Retinal pigment epithelial cell (primary cell): Measurements from ENCODE around the gene CROCC2.

Source experiments
- DNase-seq: peaks from one replicate; pipeline ENCODE4 v3.0.0-alpha.2; 2010; ENCODE audit warnings: low read depth
- H3K4me3 ChIP-seq: 2 replicates; pipeline ENCODE4 v1.5.1; 2011; ENCODE audit warnings: mild to moderate bottlenecking, low read length, control low read depth, moderate library complexity
- TF ChIP-seq, protein P1 (sequence below): conservative IDR thresholded peaks from 2 replicates; pipeline ENCODE4 v1.5.1; 2011; ENCODE audit warnings: low read depth, low read length, control low read depth, inconsistent platforms

Gene CROCC2

DNA sequence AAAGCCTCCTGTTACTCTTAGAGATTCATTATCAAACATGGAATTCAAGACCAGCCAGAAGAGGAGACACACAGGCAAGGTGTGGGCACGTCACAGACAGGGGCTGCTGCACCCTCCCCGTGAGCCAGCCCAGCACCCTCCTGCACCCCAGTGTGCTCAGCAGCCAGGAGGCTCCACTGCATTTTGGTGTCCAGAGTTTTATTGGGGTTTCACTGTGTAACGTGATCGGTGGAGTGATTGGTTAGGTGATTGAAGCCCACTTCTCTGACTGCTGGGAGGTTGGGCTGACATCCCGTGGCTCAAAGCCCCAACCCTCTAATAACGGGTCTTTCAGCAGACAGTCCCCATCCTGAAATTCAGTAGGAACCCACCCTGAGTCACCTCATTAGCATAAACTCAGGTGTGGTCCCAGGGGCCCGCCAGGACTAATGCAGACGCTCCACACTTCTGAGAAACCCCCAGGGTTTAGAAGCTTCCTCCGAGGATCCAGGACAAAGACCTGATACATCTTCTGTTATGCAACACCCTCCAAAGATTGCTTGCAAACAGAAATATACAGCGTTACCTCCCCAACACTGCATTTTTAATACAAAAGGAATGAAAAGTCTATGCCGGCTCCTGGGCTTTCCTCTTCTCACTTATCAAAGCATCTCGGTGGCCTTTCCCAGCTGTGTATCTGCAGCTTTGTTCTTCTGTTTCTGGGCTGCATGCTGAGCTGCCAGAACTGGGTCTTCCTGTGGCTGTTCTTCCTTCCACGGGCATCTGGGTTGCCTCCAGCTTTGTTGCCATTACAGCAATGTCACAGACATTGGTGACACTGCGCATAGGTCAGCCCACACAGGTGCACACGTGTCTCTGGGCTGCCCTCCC is 48.5 kb downstream of the CROCC2 start:
- no peak for DNase-seq
- TF ChIP-seq, protein P1, sequence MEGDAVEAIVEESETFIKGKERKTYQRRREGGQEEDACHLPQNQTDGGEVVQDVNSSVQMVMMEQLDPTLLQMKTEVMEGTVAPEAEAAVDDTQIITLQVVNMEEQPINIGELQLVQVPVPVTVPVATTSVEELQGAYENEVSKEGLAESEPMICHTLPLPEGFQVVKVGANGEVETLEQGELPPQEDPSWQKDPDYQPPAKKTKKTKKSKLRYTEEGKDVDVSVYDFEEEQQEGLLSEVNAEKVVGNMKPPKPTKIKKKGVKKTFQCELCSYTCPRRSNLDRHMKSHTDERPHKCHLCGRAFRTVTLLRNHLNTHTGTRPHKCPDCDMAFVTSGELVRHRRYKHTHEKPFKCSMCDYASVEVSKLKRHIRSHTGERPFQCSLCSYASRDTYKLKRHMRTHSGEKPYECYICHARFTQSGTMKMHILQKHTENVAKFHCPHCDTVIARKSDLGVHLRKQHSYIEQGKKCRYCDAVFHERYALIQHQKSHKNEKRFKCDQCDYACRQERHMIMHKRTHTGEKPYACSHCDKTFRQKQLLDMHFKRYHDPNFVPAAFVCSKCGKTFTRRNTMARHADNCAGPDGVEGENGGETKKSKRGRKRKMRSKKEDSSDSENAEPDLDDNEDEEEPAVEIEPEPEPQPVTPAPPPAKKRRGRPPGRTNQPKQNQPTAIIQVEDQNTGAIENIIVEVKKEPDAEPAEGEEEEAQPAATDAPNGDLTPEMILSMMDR = no peak
- H3K4me3 ChIP-seq = no peak overlapping the region

DNA sequence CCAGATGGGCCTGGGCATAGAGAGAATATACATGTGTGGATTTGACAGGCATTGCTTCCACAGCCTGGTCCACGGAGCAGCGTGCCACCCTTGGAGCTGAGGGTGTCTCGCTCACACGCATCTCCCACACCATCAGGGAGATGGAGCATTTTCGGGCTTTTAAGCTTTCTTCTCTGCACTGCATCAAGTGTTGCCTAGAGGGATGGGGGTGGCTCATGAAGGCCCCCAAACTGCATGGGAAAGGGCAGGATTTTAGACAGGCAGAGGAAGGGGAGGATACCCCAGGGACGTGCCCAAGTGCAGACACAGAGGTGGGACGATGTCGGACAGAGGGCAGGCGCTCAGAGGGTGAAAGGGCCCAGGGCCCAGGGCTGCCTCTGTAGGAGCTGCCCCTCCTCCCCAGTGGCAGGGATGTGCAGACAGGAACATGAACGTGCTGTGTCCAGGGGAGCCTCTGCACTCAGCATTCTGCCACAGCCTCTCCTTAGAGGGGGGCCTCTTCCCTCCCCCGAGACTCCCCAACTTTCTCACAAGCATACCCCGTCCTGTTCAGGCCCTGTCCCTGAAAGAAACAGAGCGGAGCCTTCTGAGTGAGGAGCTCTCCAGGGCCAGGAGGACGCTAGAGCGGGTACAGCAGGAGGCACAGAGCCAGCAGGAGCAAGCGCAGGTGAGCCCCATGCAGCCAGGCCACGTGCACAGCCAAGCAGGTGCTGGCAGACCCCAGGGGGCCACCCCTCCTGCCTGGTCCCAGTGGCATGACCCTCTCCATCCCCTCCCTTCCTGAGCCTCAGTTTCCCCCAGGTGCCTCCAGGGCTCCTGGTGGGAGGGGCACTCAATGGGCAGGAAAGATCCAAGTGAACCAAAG is 49.4 kb downstream of the CROCC2 start:
- TF ChIP-seq, protein P1 = no peak
- H3K4me3 ChIP-seq = no peak overlapping the region
- DNase-seq = no peak

DNA sequence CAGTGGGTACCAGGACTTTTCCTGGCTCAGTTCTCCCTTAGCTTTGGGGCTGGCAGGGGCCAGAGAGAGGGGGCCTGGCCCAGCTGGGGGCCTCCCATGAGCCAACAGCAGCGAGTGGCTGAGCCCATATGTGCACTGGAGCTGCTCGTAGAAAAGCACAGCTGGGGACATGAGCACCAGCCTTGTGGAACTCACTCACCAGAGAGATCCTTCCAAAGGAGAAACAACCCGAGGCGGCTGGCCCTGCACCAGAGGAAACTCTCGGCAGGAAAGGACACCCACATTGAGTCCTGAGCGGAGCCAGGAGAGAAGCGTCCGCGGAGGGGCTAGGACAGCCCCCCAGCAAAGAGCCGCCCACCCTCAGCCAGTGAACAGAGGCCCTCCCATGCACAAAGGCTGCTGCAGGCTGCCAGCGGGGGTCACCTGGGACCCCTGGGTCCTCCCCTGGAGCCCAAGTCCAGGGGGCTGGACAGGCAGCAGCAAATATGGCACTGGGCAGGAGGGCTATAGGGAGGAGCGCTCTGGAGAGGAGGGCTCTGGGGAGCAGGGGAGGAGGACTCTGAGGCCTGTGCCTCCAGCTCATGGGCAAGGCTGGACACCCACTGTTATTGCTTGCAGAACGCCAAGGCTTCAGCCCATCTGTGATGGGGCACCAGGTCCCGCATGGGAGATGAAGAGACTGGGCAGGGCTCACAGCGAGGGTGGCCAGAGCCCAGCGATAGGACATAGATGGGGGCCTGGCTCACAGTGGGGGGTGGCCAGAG is 50.2 kb downstream of the CROCC2 start:
- H3K4me3 ChIP-seq = no peak overlapping the region
- no peak for DNase-seq
- TF ChIP-seq, protein P1 = no peak

DNA sequence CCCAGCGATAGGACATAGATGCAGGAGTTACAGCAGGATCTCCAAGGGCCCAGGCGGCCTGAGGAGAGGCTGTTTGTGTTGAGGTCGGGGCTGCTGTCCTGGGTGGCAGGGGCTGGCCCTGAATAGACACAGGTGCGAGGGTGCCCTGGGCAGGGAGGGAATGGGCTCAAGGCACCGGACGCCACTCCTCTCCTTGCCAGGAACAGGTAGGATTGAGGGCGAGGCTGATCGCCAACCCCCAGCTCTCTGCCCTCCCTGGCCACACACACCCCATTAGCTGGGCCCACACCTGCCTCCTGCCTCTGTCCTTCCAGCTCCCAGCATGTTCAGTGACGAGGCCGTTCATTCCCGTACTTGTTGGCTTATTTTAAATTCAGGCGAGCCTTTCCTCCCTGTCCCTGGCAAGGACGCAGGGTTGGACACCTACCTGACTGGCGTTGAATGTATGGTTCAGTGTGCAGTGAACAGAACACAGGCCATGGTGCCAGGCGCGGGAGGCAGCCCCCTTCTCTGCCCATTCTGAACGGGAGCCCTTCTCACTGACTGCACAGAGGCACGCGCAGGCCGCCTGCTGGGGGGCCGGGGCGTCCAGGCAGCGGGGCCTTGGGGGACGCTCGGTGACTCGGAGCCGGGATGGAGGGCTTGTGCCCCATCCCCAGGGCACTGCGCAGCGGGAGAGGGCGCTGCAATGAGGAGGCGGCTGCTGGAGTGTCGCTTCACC is 51.0 kb downstream of the CROCC2 start:
- DNase-seq = no peak
- TF ChIP-seq, protein P1 = no peak
- H3K4me3 ChIP-seq = no peak overlapping the region

DNA sequence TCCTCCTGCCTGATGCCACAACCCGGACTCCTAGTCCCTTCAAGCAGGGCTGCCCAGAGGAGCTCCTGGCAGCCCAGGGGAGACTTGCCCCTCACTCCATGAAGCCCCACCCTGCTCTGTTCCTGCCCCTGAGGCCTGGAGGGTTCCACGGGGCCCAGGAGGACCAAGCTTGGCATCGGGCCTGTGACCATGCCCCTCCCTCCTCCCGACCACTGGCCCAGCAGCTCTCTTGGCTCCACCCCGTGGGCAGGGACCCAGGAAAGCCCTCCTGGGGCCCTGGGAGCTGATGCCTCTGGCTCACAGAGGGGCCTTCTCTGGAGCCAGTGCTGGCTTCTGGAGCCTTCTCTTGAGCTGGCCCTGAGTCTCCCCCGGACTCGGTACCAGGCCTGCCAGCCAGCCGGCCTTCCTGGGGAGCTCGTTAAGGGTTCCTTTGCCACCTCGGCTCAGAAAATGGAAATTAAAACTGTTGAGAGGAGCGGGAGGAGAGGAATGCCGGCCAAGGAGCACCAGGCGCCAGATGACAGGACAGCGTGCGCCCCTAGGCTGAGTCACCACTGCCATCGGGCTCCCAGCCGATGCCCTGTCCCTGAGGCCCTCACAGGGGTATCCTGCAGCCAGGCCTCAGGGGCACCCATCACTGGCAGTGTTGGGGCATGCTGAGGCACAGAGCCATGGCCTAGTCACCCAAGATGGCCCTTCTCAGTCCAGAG is 51.7 kb downstream of the CROCC2 start:
- TF ChIP-seq, protein P1 = no peak
- no peak overlapping the region for H3K4me3 ChIP-seq
- no peak for DNase-seq
